ENCODE results near the gene STYXL1.

The STYXL1 gene

GRCh38 chr7:75971961-75972763, 75.6 kb downstream of the STYXL1 start:
- DNase-seq: no peak

- DNase-seq: no peak
These were observed 76.4 kb downstream of the STYXL1 start for GRCh38 chr7:75971309-75971960.

- DNase-seq: no peak
These were observed 77.9 kb downstream of the STYXL1 start for GRCh38 chr7:75969704-75970498.

- DNase-seq: no peak
These were observed 78.6 kb downstream of the STYXL1 start for GRCh38 chr7:75969182-75969581.

- no peak for DNase-seq
These were observed 79.2 kb downstream of the STYXL1 start for GRCh38 chr7:75968561-75969001.

- DNase-seq: no peak
These were observed 79.8 kb downstream of the STYXL1 start for GRCh38 chr7:75968012-75968411.

GRCh38 chr7:75967487-75967997, 80.3 kb downstream of the STYXL1 start:
- no peak for DNase-seq

- no peak for DNase-seq
These were observed 80.7 kb downstream of the STYXL1 start for GRCh38 chr7:75967055-75967454.

GRCh38 chr7:75966190-75966961, 81.4 kb downstream of the STYXL1 start:
- no peak for DNase-seq

GRCh38 chr7:75965617-75966016, 82.2 kb downstream of the STYXL1 start:
- DNase-seq: no peak

- DNase-seq: no peak
These were observed 84.3 kb downstream of the STYXL1 start for GRCh38 chr7:75963381-75963995.

GRCh38 chr7:75962607-75963380, 85.0 kb downstream of the STYXL1 start:
- no peak for DNase-seq

GRCh38 chr7:75961218-75961617, 86.6 kb downstream of the STYXL1 start:
- DNase-seq: no peak

GRCh38 chr7:75960372-75960771, 87.4 kb downstream of the STYXL1 start:
- DNase-seq: no peak

- no peak for DNase-seq
These were observed 88.8 kb downstream of the STYXL1 start for GRCh38 chr7:75958802-75959543.

- no peak for DNase-seq
These were observed 90.6 kb downstream of the STYXL1 start for GRCh38 chr7:75957021-75957736.

GRCh38 chr7:75955331-75955955, 92.4 kb downstream of the STYXL1 start:
- DNase-seq: no peak

- DNase-seq: no peak
These were observed 93.9 kb downstream of the STYXL1 start for GRCh38 chr7:75953931-75954330.

GRCh38 chr7:75953431-75953830, 94.4 kb downstream of the STYXL1 start:
- DNase-seq: no peak

Data from NCI-H526 treated with DMSO at 0.1 percent for 48 hours (cell line).